ENCODE measurements around the gene LIF.
A peak's percentile ranks its signal among the peaks of the same experiment; 100 is the strongest.

The LIF gene

DNA sequence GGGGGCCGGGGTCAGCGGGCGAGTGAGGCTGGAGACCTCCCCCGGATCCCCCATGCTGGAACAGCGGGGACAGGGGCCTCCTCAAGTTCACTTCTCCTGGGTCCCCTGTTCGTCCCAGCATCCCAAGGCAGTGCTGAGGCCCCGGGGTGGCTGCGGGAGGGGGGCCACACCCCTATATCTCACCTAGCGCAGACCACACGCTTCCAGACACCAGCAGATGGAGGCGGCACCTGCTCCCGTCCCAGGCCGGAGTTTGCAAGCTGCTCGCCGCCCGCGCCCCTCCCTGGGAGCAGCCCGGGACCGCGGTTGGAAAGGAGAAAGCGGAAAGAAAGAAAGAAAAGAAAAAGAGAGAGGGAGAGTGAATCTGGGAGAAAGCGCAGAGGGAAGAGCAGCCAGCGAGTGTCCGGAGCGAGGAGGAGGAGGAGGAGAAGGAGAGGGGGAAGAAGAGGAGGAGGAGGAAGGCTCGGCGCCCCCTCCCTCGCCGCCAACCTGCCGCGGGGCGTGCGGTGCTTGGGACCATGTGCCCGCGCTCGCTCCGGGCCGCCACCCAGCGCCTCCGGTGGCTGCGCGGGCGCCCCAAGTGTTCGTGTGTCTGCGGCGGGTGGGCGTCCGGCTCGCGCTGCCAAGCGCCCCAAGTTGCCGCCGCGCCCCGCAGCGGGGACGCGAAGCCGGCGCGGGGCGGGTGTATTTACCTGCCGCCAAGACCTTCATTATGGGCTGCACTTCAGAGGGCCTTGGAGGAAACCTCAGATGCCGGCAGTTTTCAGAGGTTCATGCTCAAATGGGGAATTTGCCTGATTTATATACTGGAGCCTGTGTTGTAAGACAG lies at the start of gene LIF:
LIF (minus strand) TSS at position 775 of the 829 bp plus-strand sequence; CDS start at position 711, 64 bp downstream.
- DNase-seq = no peak

DNA sequence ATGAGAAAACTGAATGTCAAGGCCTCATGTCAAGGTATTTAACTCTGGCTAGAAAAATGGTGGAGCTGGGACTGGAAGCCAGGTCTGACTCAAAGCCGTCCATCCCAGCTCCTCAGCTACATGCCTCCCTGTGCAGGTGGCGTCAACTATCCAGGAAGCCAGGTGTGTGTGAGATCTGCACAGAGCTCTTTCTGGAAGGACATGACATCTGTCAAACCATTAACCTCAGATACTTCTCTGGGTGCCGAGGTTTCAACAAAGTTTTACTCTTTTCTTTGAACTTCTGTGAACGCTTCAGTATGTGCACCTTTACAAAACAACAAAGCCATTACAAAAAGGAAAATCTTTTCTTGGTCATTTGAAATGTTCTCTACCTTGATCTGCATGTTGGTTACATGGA lies 49.8 kb upstream of the LIF start:
- no peak for DNase-seq

DNA sequence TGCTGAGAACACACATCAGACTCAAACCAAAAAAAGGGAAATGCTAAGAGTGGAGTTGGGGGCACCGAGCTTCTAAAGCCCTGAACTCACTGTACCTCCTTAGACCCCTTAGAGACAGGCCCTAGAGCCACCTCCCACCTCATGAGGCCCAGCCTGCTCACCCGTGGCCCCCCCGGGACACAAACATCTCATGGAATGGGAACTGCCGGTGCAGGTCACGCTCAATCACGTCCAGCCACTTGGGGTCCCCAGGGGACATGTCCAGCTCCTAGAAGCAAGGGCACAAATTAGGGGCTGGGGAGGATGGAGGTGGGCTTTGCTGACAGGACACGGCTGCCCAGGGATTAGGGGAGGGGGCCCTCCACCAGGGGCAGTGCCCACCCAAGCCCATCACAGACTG lies 49.0 kb upstream of the LIF start:
- DNase-seq = no peak

DNA sequence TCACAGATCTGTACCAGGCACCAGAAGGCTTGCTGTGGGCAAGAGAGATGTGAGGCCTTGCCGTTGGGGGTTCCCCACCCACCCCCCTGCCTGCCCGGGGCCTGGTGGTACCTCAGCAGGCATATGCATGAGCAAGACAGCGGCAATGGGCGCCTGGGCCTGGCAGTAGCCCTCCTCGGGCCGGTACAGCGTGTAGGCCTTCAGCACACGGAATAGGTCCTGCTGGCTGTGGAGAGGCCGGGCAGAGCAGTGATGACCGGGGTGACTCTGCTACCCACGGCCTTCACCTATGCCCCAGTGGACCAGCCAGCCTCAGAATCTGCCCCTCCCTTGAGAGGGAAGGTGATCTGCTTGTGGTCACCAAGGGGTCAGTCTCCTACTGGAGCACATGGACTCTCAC lies 48.3 kb upstream of the LIF start:
- no peak for DNase-seq

DNA sequence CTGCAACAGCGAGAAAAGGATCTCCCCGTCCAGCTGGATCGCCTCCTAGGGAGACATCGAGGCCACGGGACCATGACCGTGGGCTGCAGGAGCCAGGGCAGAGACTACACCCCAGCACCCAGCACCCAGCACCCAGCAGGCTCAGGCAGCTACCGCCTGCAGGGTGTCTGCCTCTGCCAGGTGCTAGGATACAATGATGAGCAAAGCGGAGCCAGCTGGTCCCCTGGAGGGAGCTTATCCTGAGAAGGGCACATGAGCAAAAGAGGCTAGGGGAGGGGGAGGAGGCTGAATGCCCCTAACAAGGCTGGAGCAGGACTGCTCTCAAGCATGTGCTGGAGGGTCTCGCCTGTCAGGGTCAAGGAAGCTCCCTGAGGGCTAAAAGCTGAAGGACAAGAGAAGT lies 47.5 kb upstream of the LIF start:
- DNase-seq = no peak

DNA sequence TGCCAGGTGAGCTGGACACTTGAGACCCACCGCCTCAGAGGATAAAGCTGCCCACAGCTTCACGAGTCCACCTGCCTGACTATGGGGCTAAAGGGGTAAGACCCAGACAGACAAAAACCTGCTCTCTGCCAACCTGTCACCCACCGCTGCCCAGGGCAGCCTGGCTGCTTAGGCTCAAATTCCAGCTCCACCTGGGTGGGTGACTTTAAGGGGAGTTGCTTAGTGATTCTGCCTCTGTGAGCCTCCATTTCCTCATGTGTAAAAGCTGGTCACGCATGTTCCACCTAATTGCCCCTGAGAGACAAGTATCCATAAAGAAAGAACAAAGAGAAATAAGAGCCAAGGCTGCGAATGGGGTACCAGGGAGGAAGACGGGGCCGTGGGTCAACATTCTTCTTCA lies 46.5 kb upstream of the LIF start:
- no peak for DNase-seq

DNA sequence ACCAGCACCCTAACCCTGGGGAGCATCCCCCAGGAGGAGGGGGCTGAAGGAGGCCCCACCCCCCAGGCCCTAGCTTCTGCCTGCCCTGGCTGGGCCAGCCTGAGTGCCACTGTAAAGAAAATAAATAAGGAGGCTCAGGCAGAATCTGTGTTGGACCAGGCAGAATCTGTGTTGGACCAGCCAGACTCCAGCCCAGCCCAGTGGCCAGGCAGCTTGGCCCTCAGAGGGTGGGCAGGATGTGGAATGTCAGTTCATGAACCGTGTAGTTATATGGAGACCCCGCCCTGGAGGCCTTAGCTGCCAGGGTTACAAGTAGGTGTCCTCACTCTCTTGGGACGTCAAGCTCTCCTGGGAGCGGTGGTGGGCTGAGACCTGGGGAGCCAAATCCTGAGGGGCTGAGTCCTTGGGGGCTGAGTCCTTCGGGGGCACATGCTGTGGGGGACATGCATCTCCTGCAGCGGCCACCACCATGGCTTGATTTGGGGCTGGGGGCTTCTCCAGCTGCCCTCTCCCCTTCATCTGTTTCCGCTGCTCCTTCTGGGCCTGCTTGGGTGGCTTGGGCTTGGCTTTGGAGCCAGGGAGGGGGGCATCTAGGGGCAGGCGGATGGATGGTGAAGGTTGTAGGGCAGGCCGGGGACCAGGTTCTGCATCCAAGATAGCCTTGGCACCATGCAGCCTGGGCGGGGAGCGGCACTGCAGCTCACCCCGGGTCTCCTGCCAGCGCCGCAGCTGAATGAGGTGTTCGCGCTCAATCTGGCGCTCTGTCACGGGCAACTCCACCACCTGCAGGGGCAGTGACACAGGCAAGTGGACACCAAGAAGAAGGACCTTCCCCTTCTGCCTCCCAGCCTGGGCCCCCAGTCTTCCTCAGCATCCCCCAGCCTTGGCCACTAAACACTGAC lies 45.8 kb upstream of the LIF start:
- DNase-seq = no peak

DNA sequence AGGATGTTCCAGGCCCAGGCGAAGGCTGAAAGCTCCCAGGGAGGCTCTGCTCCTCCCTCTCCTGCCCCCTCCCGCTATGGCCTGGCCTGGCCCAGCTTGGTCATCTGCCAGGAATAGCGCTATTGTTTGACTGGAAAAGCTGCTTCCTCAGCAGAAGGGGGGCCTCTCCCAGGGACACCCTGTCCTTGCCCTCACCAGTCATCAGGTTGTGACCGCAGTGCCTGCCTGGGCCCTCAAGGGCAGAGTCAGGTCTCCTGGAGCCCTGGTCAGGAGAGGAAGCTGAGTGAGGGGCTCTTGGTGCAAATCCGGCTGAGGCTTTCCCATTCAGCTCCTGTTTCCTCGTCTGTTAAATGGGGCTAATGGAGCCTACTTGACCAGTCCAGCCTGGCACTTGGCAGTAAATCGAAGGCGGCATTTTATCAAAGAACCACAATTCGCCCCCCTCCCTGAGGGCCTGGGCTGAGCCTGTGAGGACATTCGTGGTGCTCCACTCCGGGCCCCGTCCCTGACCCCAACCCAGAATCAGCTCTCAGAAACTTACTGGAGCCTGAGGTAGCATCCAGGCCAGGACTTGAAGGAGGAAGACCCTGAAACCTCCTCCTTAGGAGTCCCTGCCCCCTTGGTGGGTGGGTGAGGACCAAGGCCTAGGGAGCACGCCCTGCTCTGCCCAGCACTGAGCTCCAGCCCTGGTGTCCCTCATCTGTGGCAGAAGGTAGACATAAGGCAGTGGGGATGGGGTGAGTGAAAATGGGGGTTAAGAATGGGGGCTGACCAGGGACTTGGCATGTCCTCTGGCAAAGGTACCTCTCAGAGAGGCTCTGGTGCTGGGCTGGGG lies 44.7 kb upstream of the LIF start:
- no peak for DNase-seq

DNA sequence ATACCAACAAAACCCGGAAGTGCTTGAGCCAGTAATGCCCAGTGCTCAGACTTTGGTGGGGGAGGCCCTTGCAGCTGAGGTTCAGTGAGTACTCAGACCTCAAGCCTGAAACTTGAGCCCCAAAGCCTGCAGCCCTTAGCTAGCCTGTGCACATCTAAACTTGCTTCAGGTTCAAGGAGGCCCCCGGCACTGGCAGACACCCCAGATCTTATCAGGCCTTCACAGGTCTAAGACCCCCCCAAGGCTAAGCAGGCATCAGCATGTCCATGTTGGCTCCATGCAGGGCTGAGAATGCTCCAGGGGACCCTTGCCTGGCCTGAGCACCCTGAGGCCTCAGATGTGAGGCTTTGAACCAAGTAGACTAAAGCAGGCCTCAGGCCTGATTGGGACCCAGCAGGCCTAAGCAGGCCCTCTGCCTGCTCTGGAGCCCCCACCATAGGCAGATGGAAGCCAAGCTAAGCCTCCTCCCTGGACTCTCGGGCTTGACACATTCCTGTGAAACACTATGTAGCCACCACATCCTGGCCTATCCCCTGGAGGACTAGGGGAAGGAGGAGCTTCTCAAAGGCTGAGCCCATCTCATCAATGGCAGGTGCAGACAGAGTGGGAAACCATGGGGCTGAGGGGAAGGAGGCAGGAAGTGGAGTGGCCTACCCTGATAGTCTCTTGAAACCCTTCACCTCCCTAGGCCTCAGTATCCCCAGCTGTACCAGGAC lies 43.9 kb upstream of the LIF start:
- no peak for DNase-seq

DNA sequence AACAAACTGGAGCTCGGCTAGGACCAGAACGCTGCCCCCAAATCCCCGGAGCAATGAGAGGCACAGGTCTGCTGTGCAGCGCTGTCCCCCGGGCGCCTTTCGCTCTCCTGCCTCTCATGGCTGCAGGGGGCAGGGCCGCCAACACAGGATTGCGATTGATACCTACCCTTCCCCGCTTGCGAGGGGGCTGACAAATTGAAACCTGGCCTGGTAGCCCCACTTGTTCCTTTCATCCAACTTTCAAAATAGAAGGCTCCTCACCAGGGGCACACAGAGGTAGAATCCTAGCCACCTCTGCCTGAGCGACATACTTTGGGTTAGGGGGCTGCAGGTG lies 43.4 kb upstream of the LIF start:
- no peak for DNase-seq

DNA sequence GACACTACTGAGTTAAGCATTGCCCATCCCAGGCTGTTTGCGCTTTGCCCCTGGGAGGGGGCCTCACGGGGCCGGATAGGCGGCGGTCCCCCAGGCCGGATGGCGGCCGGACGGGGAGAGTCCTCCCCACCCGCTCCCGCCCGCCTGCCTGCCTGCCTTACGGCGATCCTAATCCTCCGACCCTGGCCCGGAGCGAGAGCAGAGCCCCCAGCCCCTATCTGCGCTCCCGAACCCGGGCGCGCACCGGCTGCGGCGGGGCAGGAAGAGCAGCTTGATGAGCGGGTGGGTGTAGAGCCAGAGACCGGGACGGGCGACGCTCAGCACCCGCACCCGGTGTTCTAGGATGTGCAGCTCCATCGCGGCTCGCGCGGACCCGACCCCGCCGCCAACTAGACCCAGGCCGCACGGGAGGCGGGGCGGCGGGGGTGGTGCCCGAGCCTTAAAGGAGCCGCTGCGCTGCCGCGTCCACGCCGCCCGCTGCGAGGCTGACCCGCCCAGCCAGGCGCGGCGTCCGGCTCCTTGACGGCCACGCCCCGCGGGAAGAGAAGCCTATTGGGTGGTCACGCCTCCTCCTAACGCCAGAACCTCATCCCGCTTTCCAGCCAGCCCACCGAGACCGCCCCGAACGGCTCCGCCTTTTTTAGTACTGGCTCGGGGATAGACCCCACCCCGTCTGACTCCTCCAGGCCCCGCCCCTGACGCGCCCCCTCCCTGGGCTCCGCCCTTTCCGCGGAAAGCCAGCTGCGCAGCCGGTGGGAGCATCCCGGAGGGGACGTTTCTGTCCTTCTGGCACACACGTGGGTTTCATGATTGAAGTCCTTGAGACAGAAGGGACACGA lies 42.8 kb upstream of the LIF start, which contains the start of gene CASTOR1:
CASTOR1 (minus strand) TSS at position 365 of the 839 bp plus-strand sequence; CDS start at position 357, 8 bp downstream.
- DNase-seq = peak; percentile 94

DNA sequence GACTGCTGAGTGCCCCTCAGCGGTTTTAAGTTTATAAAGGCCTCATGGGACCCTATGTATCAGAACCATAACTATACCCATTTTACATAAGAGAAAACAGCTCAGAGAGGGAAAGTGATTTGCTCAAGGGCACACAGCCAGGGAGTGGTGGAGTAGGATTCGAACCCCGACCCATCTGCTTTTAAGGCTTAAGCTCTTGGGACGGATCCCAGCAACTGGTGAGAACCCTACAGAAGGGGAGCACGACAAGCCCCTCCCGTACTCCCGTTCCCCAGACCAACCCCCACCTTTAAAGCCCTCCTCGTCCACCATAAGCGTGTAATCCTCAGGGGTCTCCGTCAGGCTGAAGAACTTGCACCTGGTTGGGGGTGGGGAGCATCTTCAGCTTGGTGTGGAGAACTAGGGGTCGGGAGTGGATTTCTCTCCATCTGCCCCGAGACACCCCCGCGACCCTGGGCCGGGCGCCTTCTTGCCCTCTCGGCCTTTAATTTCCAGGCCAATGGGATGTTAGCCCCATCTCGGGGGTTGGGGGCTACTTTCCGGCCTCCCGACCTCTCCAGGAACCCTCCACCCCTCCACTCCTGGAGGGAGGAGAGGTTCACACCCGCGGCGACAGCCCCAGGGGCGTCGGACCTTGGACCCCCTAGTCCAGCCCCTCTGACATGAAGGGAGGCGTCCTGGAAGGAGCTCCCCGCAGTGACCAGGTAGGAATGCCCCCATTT lies 42.0 kb upstream of the LIF start:
- DNase-seq = no peak

DNA sequence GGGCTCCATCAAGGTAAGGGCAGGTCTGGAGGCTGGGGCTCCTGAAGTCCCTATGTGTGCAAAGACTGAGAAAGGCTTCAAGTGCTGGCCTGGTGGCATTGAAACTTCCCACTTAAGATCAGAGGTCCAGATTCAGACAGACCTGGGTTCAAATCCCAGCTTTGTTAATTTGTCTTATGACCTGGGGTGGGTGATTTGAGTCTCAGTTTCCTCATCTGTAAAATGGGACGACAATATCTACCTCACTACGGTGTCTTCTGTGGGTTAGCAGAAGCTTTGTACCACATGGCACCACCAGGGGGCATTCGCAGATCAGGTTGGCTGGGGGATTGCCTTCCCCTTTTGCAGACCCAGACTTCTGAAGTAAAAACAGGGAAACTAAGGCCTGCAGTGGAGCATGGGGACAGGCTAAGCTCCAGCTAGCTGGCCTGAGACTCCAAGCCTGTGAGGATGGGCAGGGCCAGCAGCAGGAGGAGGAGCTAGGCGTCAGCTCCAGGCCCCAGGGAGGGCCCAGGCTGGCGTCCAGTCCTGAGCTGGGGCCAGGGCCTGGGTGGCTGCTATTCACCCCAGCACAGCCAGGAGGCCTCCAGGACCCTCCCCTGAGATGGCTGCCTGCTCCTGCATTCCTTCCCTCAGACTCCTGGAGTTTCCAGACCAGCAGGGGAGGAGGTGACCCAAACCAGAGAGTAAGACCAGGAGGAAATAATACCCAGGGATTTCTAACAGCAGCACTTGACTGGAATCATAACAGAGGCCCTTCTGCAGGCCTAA lies 41.3 kb upstream of the LIF start:
- peak; percentile 48 for DNase-seq

DNA sequence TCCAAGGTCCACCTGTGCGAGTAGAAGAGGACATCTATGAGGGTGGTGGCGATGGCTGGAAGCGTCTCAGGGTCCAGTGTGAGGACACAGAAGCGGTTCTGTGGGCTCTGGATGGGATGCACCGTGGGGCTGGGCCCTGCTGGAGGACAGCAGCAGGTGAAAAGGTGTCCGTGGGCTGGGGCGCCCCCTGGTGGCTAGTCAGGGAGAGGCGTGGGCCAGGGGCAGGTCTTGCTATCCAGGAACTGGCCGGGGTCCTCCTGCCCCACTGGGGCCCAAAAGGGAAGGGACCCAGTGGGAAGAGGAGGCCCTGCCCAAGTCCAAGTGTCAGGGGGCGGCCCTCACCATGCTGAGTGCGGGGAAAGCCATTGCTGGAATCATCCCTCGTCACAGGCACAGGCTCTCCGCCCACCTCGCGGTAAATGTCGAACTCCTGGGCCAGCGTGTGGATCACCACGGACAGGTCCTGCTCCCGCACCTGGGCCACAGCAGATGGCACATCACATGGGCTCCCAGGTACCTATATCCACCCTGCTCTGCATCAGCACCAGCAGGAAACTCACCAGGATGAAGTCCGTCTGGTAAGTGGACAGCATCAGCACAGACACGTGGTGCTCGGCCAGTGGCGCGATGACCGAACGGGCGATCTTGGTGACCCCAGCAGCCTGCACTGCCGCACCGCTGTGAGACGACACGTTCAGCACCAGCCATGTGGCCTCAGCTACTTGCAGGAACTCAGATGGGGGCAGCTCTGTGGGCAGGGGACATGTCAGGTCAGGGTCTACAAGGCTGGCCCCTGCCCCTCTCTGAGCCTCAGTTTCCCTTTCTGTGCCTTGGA lies 40.5 kb upstream of the LIF start:
- no peak for DNase-seq

DNA sequence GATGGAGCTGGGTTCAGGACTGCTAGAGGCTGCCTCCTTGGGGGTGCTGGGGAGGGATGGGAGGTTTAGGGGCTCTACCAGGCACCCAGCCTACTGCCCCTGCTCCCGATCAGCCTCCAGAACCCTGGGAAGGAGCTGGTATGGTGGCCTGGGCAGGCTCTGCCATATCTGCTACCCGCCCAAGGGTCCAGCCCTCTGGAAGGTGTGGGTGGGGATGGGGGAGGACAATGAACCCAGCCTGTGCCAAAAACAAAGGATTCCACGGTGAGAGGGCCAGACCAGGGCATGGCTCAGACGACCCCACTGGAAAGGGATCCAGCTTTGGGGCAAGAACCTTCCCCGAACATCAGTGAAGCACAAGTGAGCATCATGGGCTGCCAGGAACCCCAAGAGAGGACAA lies 39.8 kb upstream of the LIF start:
- no peak for DNase-seq

DNA sequence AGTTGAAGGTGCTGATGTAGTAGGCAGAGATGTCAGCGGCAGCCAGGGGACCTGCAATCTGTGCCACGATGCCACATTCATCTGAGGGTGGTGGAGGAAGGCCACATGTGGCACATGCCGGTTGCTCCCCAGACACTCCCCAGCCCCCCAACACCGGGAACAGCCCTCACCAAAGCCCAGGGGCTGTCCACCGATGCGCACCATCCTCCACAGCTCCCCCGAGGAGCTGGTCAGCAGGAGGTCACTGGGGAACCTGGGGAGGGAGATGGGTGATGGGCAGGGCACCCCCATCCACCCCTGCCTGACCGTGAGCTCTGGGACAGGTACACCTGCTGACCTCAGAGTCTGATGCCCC lies 39.3 kb upstream of the LIF start:
- DNase-seq = no peak

DNA sequence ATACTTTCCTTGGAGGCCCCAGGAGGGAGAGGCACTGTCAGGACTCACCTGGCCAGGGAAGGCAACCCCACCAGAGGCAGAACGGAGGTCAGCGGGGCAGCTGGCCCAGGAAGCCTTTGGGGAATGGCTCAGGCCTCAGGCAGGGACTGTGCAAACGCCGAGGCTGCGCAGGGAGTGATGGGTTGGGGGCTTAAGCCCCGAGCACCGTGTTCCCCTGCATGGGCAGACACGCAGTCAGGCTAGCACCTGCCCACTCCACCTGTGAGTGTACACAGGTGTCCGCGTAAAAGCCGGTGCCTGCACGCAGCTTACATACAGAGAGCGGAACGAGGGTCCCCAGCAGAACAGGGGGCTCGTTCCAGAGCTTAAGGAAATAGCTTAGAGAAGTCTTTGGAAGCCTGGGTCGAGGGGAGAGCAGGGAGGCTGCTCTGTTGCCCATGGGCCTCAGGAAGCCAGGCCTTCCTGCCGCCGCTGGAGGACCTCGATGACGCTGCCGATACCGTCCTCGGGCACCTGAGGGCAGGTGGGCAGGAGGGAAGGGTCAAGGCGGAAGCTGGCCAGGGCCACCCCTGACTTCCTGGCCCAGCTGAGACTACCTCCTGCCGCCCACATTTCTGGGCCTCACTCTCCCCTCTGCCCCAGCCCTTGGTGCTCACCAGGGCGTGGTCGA lies 38.8 kb upstream of the LIF start:
- no peak for DNase-seq

DNA sequence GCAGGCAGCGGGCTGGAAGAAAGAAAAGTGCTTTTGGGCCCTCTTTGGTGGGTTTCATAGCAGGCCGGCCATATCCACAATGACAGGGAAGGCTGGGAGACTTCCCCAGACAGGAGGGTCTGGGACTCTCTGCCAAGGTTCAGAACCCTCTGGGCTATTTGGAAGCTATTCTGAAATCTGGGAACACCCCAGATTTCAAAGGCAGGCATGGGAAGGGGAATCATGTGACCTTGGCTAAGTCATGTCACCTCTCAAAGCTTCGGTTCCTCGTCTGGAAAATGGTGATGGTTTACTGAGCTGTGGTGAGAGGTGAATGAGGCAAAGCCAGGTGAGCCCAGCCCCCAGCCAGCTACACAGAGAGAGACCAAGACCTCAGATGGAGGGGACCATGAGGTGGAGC lies 38.1 kb upstream of the LIF start:
- DNase-seq = no peak

DNA sequence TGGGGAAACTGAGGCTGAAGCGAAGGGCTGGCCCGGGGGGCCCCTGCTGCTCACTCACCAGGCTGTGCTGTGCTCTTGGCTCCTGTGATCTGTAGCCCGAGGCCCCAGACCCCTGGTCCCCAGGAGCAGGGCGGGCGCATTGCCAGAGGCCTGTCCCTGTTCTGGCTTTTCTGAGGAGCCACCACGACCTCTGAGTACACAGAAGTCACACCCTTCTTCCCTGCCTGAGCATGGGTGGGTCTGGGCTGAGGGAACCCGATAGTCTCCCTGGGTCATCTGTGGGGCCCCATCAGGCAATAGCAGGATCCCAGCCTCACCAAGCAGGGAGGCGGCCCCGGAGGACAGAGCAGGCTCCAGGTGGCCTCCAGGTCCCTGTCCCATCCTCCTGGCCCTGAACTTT lies 37.6 kb upstream of the LIF start:
- DNase-seq = no peak

All from NCI-H1048 (cell line).